Loucy (cell line): Measurements from ENCODE around the gene TMPRSS5.

Experiments
- H2AFZ ChIP-seq: fragments of 200-600 bp; sonication (generic); 2 replicates; pipeline ENCODE4 v1.6.0; 2016; ENCODE audit warnings: antibody characterized with exemption, mild to moderate bottlenecking, low read length, moderate library complexity
- H3F3A ChIP-seq: fragments of 200-600 bp; 2 replicates; pipeline ENCODE4 v1.6.0; 2016; ENCODE audit warnings: antibody characterized with exemption, low read depth, mild to moderate bottlenecking
- H3K27me3 ChIP-seq: fragments of 200-600 bp; sonication (generic); 2 replicates; pipeline ENCODE4 v1.6.1; 2014; ENCODE audit warnings: low read length, mild to moderate bottlenecking; ENCODE audit not compliant: insufficient read depth, poor library complexity, severe bottlenecking
- H3K36me3 ChIP-seq: fragments of 200-600 bp; sonication (generic); 2 replicates; pipeline ENCODE4 v1.6.1; 2016; ENCODE audit warnings: low read length; ENCODE audit not compliant: insufficient read depth
- H3K4me1 ChIP-seq: fragments of 200-600 bp; sonication (generic); 2 replicates; pipeline ENCODE4 v1.5.1; 2014; ENCODE audit warnings: low read length, mild to moderate bottlenecking; ENCODE audit not compliant: insufficient read depth, poor library complexity, severe bottlenecking
- H3K4me2 ChIP-seq: fragments of 200-600 bp; sonication (generic); 2 replicates; pipeline ENCODE4 v1.6.0; 2014; ENCODE audit warnings: antibody characterized with exemption, low read length, low read depth, mild to moderate bottlenecking; ENCODE audit not compliant: poor library complexity, severe bottlenecking
- H3K4me3 ChIP-seq: fragments of 200-600 bp; sonication (generic); 2 replicates; pipeline ENCODE4 v1.5.1; 2014; ENCODE audit warnings: low read length, mild to moderate bottlenecking, mixed read lengths; ENCODE audit not compliant: poor library complexity, severe bottlenecking
- H3K79me2 ChIP-seq: fragments of 200-600 bp; sonication (generic); 2 replicates; pipeline ENCODE4 v1.6.1; 2014; ENCODE audit warnings: low read length; ENCODE audit not compliant: insufficient read depth
- H3K9ac ChIP-seq: fragments of 200-600 bp; sonication (generic); 2 replicates; pipeline ENCODE4 v1.6.0; 2014; ENCODE audit warnings: mild to moderate bottlenecking, low read depth, low read length, moderate library complexity; ENCODE audit not compliant: poor library complexity, severe bottlenecking
- H3K9me2 ChIP-seq: fragments of 200-600 bp; sonication (generic); replicated peaks from 2 replicates; pipeline ENCODE4 v1.6.1; 2016; ENCODE audit warnings: low read depth, low read length, mixed read lengths
- H3K9me3 ChIP-seq: fragments of 200-600 bp; sonication (generic); 2 replicates; pipeline ENCODE4 v1.6.1; 2014; ENCODE audit warnings: mild to moderate bottlenecking, antibody characterized with exemption, low read length, low read depth; ENCODE audit not compliant: insufficient read depth
- H4K20me1 ChIP-seq: fragments of 200-600 bp; sonication (generic); 2 replicates; pipeline ENCODE4 v1.6.0; 2014; ENCODE audit warnings: antibody characterized with exemption, low read length, mild to moderate bottlenecking; ENCODE audit not compliant: insufficient read depth, poor library complexity, severe bottlenecking
- EZH2phosphoT487 ChIP-seq: fragments of 200-600 bp; IDR thresholded peaks from 2 replicates; pipeline ENCODE4 v1.6.1; 2018; ENCODE audit warnings: antibody characterized with exemption, mild to moderate bottlenecking, moderate library complexity, borderline replicate concordance
- TF ChIP-seq, protein P1 (sequence below): fragments of 200-600 bp; sonication (generic); conservative IDR thresholded peaks from 2 replicates; pipeline ENCODE4 v1.5.1; 2014; ENCODE audit warnings: mild to moderate bottlenecking, antibody characterized with exemption, low read length

TMPRSS5 gene

DNA sequence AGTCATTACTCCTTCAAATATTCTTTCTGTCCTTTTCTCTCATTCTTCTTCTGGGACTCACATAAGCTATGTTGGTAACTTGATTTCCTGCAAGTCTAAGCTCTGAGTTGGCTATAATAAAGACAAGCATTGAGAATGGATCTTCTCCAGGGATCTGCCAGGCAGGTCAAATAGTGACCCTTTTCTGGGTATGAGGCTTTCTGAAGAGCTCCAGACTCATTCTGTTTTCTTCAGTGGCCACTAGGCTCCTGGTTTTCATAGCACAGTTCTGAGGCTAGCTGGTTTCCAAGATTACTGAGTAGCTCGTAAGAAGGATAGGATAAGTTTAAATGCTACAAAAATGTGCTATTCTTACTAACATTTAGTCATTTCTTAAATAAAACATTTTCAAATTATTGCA lies 38.3 kb downstream of the TMPRSS5 start:
- no peak overlapping the region for H3K4me2 ChIP-seq
- H3K9me2 ChIP-seq = no peaks in the 10 kb centered on the region
- H3K4me1 ChIP-seq = no peaks in the 10 kb centered on the region
- no peaks in the 10 kb centered on the region for H4K20me1 ChIP-seq
- H3K9me3 ChIP-seq = no peaks in the 10 kb centered on the region
- H3K9ac ChIP-seq = no peak overlapping the region
- H3F3A ChIP-seq = no peaks in the 10 kb centered on the region
- no peaks in the 10 kb centered on the region for H3K27me3 ChIP-seq
- H3K4me3 ChIP-seq = no peak overlapping the region
- H3K79me2 ChIP-seq = no peaks in the 10 kb centered on the region
- no peaks in the 10 kb centered on the region for H3K36me3 ChIP-seq
- TF ChIP-seq, protein P1, sequence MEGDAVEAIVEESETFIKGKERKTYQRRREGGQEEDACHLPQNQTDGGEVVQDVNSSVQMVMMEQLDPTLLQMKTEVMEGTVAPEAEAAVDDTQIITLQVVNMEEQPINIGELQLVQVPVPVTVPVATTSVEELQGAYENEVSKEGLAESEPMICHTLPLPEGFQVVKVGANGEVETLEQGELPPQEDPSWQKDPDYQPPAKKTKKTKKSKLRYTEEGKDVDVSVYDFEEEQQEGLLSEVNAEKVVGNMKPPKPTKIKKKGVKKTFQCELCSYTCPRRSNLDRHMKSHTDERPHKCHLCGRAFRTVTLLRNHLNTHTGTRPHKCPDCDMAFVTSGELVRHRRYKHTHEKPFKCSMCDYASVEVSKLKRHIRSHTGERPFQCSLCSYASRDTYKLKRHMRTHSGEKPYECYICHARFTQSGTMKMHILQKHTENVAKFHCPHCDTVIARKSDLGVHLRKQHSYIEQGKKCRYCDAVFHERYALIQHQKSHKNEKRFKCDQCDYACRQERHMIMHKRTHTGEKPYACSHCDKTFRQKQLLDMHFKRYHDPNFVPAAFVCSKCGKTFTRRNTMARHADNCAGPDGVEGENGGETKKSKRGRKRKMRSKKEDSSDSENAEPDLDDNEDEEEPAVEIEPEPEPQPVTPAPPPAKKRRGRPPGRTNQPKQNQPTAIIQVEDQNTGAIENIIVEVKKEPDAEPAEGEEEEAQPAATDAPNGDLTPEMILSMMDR = no peak
- TF ChIP-seq EZH2phosphoT487 = no peak
- no peak overlapping the region for H2AFZ ChIP-seq

DNA sequence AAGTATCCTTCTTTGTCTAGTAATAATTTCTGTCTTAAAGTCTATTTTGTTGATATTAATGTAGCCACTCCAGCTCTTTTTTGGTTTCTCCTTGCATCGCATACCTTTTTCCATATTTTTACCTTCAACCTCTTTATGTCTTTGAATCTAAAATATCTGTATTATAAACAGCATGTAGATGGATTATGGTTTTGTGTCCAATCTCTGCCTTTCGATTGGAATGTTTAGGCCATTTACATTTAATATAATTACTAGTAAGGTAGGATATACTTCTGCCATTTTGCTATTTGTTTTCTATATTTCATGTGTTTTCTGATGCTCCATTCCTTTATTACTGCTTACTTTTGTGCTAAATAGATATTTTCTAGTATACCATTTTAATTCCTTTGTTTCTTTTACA lies 39.5 kb downstream of the TMPRSS5 start:
- no peak overlapping the region for H3K9ac ChIP-seq
- H3K36me3 ChIP-seq = no peaks in the 10 kb centered on the region
- no peaks in the 10 kb centered on the region for H4K20me1 ChIP-seq
- H3K9me3 ChIP-seq = no peaks in the 10 kb centered on the region
- H3K4me3 ChIP-seq = no peak overlapping the region
- H3F3A ChIP-seq = no peaks in the 10 kb centered on the region
- no peaks in the 10 kb centered on the region for H3K79me2 ChIP-seq
- H3K4me1 ChIP-seq = no peaks in the 10 kb centered on the region
- H2AFZ ChIP-seq = no peak overlapping the region
- H3K4me2 ChIP-seq = no peak overlapping the region
- no peaks in the 10 kb centered on the region for H3K27me3 ChIP-seq
- H3K9me2 ChIP-seq = no peaks in the 10 kb centered on the region
- TF ChIP-seq, protein P1 = no peak

DNA sequence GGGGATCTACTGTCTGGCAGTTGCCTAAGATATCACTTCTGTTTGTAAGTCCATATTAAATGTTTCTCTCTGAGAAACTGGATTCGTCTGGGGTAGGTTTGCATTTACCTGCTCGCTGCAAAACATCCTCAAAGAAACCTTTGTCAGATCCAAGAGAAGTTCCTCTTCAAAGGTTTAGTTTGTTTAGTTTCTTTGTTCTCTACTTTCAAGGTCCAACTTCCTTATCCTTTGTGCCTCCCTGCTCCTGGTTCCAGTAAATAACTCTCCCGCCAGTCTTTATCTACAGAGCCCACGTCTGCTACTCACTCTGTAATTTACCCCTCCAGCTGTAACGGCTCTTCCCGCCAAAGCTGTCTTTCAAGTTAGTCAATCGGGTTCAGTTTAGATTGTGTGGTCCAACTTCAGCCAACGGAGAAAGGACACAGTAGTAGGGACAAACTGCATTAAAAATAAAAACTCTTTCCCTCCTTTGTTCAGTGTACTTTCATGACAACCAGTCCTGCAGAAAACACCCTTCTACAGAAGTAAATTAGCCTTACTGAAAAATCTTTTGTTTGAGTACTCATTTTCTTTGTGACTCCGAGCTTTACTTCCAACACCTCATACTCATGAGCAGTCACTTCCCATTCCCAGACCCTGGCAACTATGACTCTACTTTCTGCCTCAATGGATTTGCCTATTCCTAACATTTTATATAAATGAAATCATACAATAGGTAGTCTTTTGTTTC lies 41.0 kb downstream of the TMPRSS5 start:
- Histone ChIP-seq H3K4me2 (no peak overlapping the region), H3F3A (no peaks in the 10 kb centered on the region)

More for the DNA sequence above, 41.0 kb downstream of the TMPRSS5 start:
- H4K20me1 ChIP-seq = no peaks in the 10 kb centered on the region
- H3K9me2 ChIP-seq = no peaks in the 10 kb centered on the region
- H3K4me3 ChIP-seq = no peak overlapping the region
- no peak overlapping the region for H2AFZ ChIP-seq
- no peaks in the 10 kb centered on the region for H3K4me1 ChIP-seq
- no peaks in the 10 kb centered on the region for H3K36me3 ChIP-seq
- no peak overlapping the region for H3K9ac ChIP-seq
- H3K79me2 ChIP-seq = no peaks in the 10 kb centered on the region
- H3K27me3 ChIP-seq = no peaks in the 10 kb centered on the region
- TF ChIP-seq EZH2phosphoT487 = no peak
- TF ChIP-seq, protein P1 = no peak
- no peaks in the 10 kb centered on the region for H3K9me3 ChIP-seq
